ENCODE data around the gene NCAPG2.

GRCh38 chr7:158657189-158657746 is 47.3 kb downstream of the NCAPG2 start:
- no peak for TF ChIP-seq BCL11A (IDR thresholded peaks at IDR 0.05; ENCODE audit: low read depth, low read length)
- no peak for TF ChIP-seq BCL3 (IDR thresholded peaks at IDR 0.05; ENCODE audit: borderline replicate concordance, insufficient read depth, low read depth, low read length, poor library complexity, severe bottlenecking)
- TF ChIP-seq NR2C1 (IDR thresholded peaks at IDR 0.05), result no peak
- no peak for TF ChIP-seq RAD21 (IDR thresholded peaks at IDR 0.05; ENCODE audit: insufficient read depth, low read depth, low read length)
- no peak for TF ChIP-seq SKIL (IDR thresholded peaks at IDR 0.05; ENCODE audit: low read depth, poor library complexity, severe bottlenecking)
- no peak for TF ChIP-seq CTCF (IDR thresholded peaks at IDR 0.05 in 2 of 3, conservative IDR thresholded peaks at IDR 0.05 in 1 of 3; ENCODE audit: control insufficient read depth in 2 of 3, extremely low read depth in 1 of 3, insufficient read depth in 1 of 3, low read depth in 3 of 3, low read length in 3 of 3)
- TF ChIP-seq BRCA1 (IDR thresholded peaks at IDR 0.05; ENCODE audit: low read depth, low read length), result no peak
- TF ChIP-seq RELA (IDR thresholded peaks at IDR 0.05; ENCODE audit: borderline replicate concordance, partially characterized antibody), result no peak
